Neutrophil (primary cell): Measurements from ENCODE around the gene ISL2.

Experiments used
- H3K27ac ChIP-seq: fragments of 200-600 bp; sonication (generic); 2 replicates; pipeline ENCODE4 v1.5.1; 2016; ENCODE audit warnings: mild to moderate bottlenecking, moderate library complexity
- H3K27me3 ChIP-seq: fragments of 200-600 bp; sonication (generic); 2 replicates; pipeline ENCODE4 v1.6.0; 2016; ENCODE audit warnings: mild to moderate bottlenecking
- H3K36me3 ChIP-seq: fragments of 200-600 bp; sonication (generic); 2 replicates; pipeline ENCODE4 v1.5.1; 2017
- H3K4me1 ChIP-seq, 2 experiments: fragments of 200-600 bp in 1 of 2; sonication (generic) in 1 of 2; 1 replicate in 1 of 2; 2 replicates in 1 of 2; pipeline versions ENCODE4 v1.5.1 to v1.6.1; 2013 to 2016; ENCODE audit warnings: low read depth in 1 of 2, low read length in 1 of 2, mild to moderate bottlenecking in 1 of 2, moderate library complexity in 1 of 2; ENCODE audit not compliant: control insufficient read depth in 1 of 2, insufficient read depth in 1 of 2
- H3K4me3 ChIP-seq, 2 experiments: fragments of 200-600 bp in 1 of 2; sonication (generic) in 1 of 2; 1 replicate in 1 of 2; 2 replicates in 1 of 2; pipeline ENCODE4 v1.5.1; 2013 to 2016; ENCODE audit warnings: low read depth in 1 of 2, low read length in 1 of 2, mild to moderate bottlenecking in 1 of 2, moderate library complexity in 1 of 2
- H3K9me3 ChIP-seq: fragments of 200-600 bp; sonication (generic); 2 replicates; pipeline ENCODE4 v1.5.1; 2016
- TF ChIP-seq, protein P1 (sequence below): fragments of 200-600 bp; sonication (generic); IDR thresholded peaks from 2 replicates; pipeline ENCODE4 v1.5.1; 2016; ENCODE audit warnings: antibody characterized with exemption

The ISL2 gene

DNA sequence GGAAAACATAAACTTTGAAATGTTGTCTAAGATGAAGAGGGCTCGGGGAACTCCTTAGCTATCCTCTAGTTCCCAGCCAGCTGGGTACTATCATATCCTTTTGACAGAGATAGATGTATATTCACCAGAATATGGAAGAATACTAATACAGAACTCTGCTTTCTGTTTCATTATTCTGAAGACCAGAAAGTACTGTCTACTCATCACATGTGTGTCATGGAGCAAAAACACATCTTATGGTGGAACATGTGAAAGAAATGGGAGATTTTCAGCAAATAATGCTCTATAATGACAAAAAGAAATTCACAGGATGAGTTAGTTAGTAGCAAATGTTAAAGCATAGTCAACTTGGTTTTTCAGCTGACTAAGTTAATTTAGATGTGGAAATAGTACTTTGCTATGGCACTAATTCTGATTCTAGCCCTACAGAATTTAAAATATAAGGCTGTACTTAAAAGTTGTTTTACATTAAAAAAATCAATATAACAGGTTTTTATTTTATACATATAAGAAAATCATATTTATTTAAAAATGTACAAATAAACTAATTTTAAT, 16.5 kb downstream of the ISL2 start:
- no peak overlapping the region for H3K4me3 ChIP-seq
- TF ChIP-seq, protein P1, sequence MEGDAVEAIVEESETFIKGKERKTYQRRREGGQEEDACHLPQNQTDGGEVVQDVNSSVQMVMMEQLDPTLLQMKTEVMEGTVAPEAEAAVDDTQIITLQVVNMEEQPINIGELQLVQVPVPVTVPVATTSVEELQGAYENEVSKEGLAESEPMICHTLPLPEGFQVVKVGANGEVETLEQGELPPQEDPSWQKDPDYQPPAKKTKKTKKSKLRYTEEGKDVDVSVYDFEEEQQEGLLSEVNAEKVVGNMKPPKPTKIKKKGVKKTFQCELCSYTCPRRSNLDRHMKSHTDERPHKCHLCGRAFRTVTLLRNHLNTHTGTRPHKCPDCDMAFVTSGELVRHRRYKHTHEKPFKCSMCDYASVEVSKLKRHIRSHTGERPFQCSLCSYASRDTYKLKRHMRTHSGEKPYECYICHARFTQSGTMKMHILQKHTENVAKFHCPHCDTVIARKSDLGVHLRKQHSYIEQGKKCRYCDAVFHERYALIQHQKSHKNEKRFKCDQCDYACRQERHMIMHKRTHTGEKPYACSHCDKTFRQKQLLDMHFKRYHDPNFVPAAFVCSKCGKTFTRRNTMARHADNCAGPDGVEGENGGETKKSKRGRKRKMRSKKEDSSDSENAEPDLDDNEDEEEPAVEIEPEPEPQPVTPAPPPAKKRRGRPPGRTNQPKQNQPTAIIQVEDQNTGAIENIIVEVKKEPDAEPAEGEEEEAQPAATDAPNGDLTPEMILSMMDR = no peak
- H3K9me3 ChIP-seq = no peaks in the 10 kb centered on the region
- H3K4me1 ChIP-seq = no peaks in the 10 kb centered on the region
- H3K36me3 ChIP-seq = no peaks in the 10 kb centered on the region
- peaks cover 22% of the 10 kb centered on the region for H3K27me3 ChIP-seq
- H3K27ac ChIP-seq = no peak overlapping the region

DNA sequence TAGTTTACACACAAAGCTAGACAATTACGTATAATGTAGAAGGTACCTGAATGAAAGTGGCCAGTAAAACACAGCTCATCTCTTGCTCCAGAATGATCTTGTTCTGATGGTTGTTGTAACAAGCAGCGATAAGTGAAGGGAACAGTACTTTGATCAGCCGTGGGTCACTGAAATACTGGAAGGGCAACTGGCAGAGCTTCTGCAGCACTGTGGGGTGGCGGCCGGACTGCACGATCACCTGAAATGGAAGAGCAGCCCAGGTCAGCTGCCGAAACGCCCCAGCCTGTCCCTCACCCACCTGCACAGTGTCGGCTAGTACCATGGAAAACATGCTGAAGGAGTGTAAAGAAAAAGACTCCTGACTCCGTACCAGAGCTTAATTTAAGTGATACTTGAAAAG, 17.3 kb downstream of the ISL2 start:
- TF ChIP-seq, protein P1 = no peak
- no peaks in the 10 kb centered on the region for H3K4me1 ChIP-seq
- H3K4me3 ChIP-seq = no peak overlapping the region
- no peaks in the 10 kb centered on the region for H3K9me3 ChIP-seq
- no peak overlapping the region for H3K27ac ChIP-seq
- H3K27me3 ChIP-seq = peaks cover 14% of the 10 kb centered on the region
- no peaks in the 10 kb centered on the region for H3K36me3 ChIP-seq

DNA sequence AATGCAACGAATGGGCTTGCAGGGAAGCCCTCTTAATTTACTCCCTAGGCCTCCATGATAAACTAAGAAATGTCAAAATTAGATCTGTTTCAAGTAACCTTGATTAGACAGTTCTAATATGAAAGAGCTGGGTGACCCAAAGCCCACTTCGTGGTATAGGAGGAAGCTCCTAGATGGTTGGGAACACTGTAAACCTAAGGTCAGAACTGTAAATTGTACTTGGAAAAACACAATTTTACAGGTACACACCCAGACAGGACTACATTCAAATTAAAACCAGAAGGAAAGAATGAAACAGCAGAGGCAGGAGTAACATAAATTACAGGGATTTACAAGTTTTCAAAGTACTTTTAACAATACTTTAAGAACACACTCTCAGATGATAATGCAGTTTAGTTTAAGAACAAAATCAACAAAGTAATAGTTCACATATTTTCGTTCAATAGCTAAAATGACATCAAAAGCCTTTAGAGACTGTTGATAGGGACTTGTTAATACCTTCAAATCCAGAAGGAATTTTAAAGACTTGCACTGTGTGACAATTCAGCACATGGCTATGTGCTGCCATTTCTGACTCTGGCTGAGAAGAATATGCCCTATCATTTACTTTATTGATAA, 18.4 kb downstream of the ISL2 start:
- no peaks in the 10 kb centered on the region for H3K9me3 ChIP-seq
- H3K4me3 ChIP-seq = no peak overlapping the region
- TF ChIP-seq, protein P1 = no peak
- peaks cover 4% of the 10 kb centered on the region for H3K27me3 ChIP-seq
- no peaks in the 10 kb centered on the region for H3K4me1 ChIP-seq
- H3K27ac ChIP-seq = no peak overlapping the region
- H3K36me3 ChIP-seq = no peaks in the 10 kb centered on the region

DNA sequence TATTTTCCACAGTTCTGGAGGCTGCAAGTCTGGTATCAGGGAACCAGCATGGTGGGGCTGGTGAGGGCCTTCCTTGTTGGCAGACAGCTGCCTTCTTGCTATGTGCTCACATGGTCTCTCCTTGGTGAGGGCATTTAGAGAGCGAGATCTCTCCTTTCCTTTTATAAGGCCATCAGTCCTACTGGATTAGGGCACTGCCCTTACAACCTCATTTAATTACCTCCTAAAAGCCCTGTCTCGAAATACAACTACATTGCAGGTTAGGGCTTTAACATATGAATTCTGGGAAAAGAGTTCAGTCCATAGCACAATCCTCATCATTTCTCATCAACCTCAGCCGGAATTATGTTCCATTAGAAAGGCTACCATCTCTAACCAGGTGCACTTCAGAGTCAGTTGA, 21.9 kb downstream of the ISL2 start:
- TF ChIP-seq, protein P1 = no peak
- no peak overlapping the region for H3K4me3 ChIP-seq
- H3K27me3 ChIP-seq = no peaks in the 10 kb centered on the region
- no peaks in the 10 kb centered on the region for H3K36me3 ChIP-seq
- H3K4me1 ChIP-seq = no peaks in the 10 kb centered on the region
- H3K27ac ChIP-seq = no peak overlapping the region
- H3K9me3 ChIP-seq = no peaks in the 10 kb centered on the region

DNA sequence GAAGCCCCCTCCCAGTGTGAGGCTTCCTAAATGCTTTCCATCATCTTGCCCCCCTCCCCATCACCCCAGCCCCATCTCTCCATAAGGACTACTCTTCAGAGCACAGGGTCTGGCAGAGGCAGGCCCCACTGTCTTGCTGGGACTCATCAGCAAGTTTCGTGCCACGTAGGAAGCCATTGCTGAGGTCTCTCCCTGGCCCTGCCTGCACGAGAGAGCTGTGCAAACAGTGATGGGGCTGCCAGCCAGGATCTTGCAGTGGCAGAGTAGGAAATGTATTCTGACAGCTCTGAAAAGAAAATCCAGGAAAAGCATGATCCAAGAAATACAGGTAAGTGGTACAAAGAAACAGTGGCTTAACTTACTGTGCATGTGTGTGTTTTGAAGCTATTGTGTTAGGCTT, 22.6 kb downstream of the ISL2 start:
- H3K36me3 ChIP-seq = no peaks in the 10 kb centered on the region
- no peak overlapping the region for H3K27ac ChIP-seq
- no peak overlapping the region for H3K4me3 ChIP-seq
- no peaks in the 10 kb centered on the region for H3K9me3 ChIP-seq
- no peaks in the 10 kb centered on the region for H3K4me1 ChIP-seq
- no peaks in the 10 kb centered on the region for H3K27me3 ChIP-seq
- TF ChIP-seq, protein P1 = no peak
